H1 (cell line): Measurements from ENCODE around the gene APOL4. TPM values are rescaled to one million over a fixed set of nuclear protein-coding genes. Genes with fewer than 3 reads are reported as not detected.

Experiments
- CTCF ChIA-PET: fragments of 300-600 bp; sonication (Branson Sonifier 250); formaldehyde crosslinking; loops from one replicate; lab custom pipeline; 2021; ENCODE audit not compliant: partially characterized antibody; lab: Charles Lee
- POLR2A ChIA-PET: fragments of 300-600 bp; sonication (Branson Sonifier 250); formaldehyde crosslinking; loops from one replicate; lab custom pipeline; 2021; ENCODE audit warnings: inconsistent platforms; ENCODE audit not compliant: partially characterized antibody; lab: Charles Lee
- DNase-seq, 2 experiments: peaks; one replicate each; pipeline versions ENCODE4 v3.0.0 to v3.0.0-alpha.2; 2010 to 2022; ENCODE audit warnings: low spot score in 2 of 2, low read depth in 1 of 2, mixed read lengths in 1 of 2
- FAIRE-seq: peaks from 2 replicates; lab custom pipeline; 2011; peaks lifted over from hg19 to GRCh38; lab: Jason Lieb, UNC
- H2AFZ ChIP-seq: 2 replicates; pipeline ENCODE4 v1.8.1; 2012; ENCODE audit warnings: low read length, inconsistent platforms
- H2AK5ac ChIP-seq: 2 replicates; pipeline ENCODE4 v1.6.1; 2013; ENCODE audit warnings: low read depth, low read length
- H2BK120ac ChIP-seq: replicated peaks from 2 replicates; pipeline ENCODE3; 2013; ENCODE audit warnings: low read depth, low read length, inconsistent platforms
- H2BK12ac ChIP-seq: 2 replicates; pipeline ENCODE4 v1.6.1; 2013; ENCODE audit warnings: low read depth, low read length
- H2BK15ac ChIP-seq: 2 replicates; pipeline ENCODE4 v1.6.1; 2013; ENCODE audit warnings: low read length
- H2BK20ac ChIP-seq: 2 replicates; pipeline ENCODE4 v1.6.1; 2013; ENCODE audit warnings: low read length
- H2BK5ac ChIP-seq: 2 replicates; pipeline ENCODE4 v1.6.1; 2013; ENCODE audit warnings: low read depth, low read length
- H3K14ac ChIP-seq: 2 replicates; pipeline ENCODE4 v1.6.1; 2013; ENCODE audit warnings: inconsistent platforms; ENCODE audit not compliant: insufficient read length
- H3K18ac ChIP-seq: 2 replicates; pipeline ENCODE4 v1.6.1; 2013; ENCODE audit warnings: low read length; ENCODE audit errors: extremely low read depth
- H3K23ac ChIP-seq: 2 replicates; pipeline ENCODE4 v1.6.1; 2013; ENCODE audit warnings: inconsistent platforms; ENCODE audit not compliant: insufficient read length
- H3K23me2 ChIP-seq: 2 replicates; pipeline ENCODE4 v1.6.1; 2013; ENCODE audit warnings: low read depth, low read length
- H3K27ac ChIP-seq: 2 replicates; pipeline ENCODE4 v1.6.1; 2011; ENCODE audit warnings: low read depth, low read length, inconsistent platforms
- H3K27me3 ChIP-seq, 4 experiments: replicated peaks in 1 of 4; 1 replicate in 1 of 4; 2 replicates in 3 of 4; pipeline versions ENCODE4 v1.6.1 to v1.8.1; 2011 to 2013; ENCODE audit warnings: low read length in 3 of 4, mild to moderate bottlenecking in 3 of 4, inconsistent platforms in 2 of 4, mixed read lengths in 2 of 4, moderate library complexity in 1 of 4; ENCODE audit not compliant: control insufficient read depth in 3 of 4, insufficient read depth in 3 of 4; ENCODE audit errors: extremely low read depth in 1 of 4
- H3K36me3 ChIP-seq, 4 experiments: 2 replicates each; pipeline versions ENCODE4 v1.6.1 to v1.8.1; 2011 to 2013; ENCODE audit warnings: mild to moderate bottlenecking in 4 of 4, low read length in 3 of 4, moderate library complexity in 2 of 4, control low read depth in 1 of 4, inconsistent platforms in 1 of 4; ENCODE audit not compliant: insufficient read depth in 4 of 4, control insufficient read depth in 2 of 4
- H3K4ac ChIP-seq: replicated peaks from 2 replicates; pipeline ENCODE3; 2013; ENCODE audit warnings: low read length, low read depth, mixed read lengths, inconsistent platforms; ENCODE audit not compliant: insufficient read length
- H3K4me1 ChIP-seq, 4 experiments: replicated peaks in 1 of 4; 1 replicate in 1 of 4; 2 replicates in 3 of 4; pipeline versions ENCODE4 v1.6.1 to v1.8.1; 2011 to 2013; ENCODE audit warnings: low read length in 3 of 4, inconsistent platforms in 2 of 4, mixed read lengths in 1 of 4; ENCODE audit not compliant: insufficient read depth in 4 of 4, control insufficient read depth in 3 of 4
- H3K4me2 ChIP-seq, 2 experiments: 2 replicates each; pipeline versions ENCODE4 v1.6.1 to v1.8.1; 2011 to 2013; ENCODE audit warnings: low read depth in 2 of 2, low read length in 2 of 2, control low read depth in 1 of 2, inconsistent platforms in 1 of 2, mild to moderate bottlenecking in 1 of 2; ENCODE audit not compliant: insufficient read depth in 1 of 2
- H3K4me3 ChIP-seq, 4 experiments: fragments of 200-600, 300-600 bp in 1 of 4; sonication (generic), shearing (Covaris generic), sonication (Bioruptor Twin) in 1 of 4; 2 replicates each; pipeline versions ENCODE4 v1.5.1 to v1.8.1; 2011 to 2016; ENCODE audit warnings: low read length in 4 of 4, low read depth in 3 of 4, control low read depth in 2 of 4, inconsistent platforms in 2 of 4, mild to moderate bottlenecking in 2 of 4, mixed read lengths in 1 of 4, moderate library complexity in 1 of 4; ENCODE audit not compliant: insufficient read depth in 2 of 4; ENCODE audit errors: extremely low read depth in 1 of 4
- H3K56ac ChIP-seq: replicated peaks from 2 replicates; pipeline ENCODE3; 2013; ENCODE audit warnings: low read depth, mild to moderate bottlenecking, mixed read lengths, low read length, inconsistent platforms; ENCODE audit not compliant: insufficient read length
- H3K79me1 ChIP-seq: 2 replicates; pipeline ENCODE4 v1.6.1; 2013; ENCODE audit warnings: low read depth, low read length, control low read depth
- H3K79me2 ChIP-seq, 2 experiments: 2 replicates each; pipeline versions ENCODE4 v1.6.1 to v1.8.1; 2012 to 2013; ENCODE audit warnings: low read length in 2 of 2, mild to moderate bottlenecking in 2 of 2, inconsistent platforms in 1 of 2; ENCODE audit not compliant: insufficient read depth in 2 of 2, control insufficient read depth in 1 of 2
- H3K9ac ChIP-seq, 4 experiments: replicated peaks in 1 of 4; 1 replicate in 1 of 4; 2 replicates in 3 of 4; pipeline versions ENCODE4 v1.6.1 to v1.8.1; 2011 to 2013; ENCODE audit warnings: low read depth in 3 of 4, low read length in 3 of 4, control low read depth in 2 of 4, mild to moderate bottlenecking in 2 of 4, moderate library complexity in 2 of 4, inconsistent platforms in 1 of 4; ENCODE audit errors: extremely low read depth in 1 of 4
- H3K9me3 ChIP-seq, 2 experiments: 2 replicates each; pipeline versions ENCODE4 v1.6.1 to v1.8.1; 2012 to 2013; ENCODE audit warnings: mild to moderate bottlenecking in 2 of 2, moderate library complexity in 2 of 2, control low read depth in 1 of 2, inconsistent platforms in 1 of 2, low read depth in 1 of 2, low read length in 1 of 2, mixed read lengths in 1 of 2; ENCODE audit not compliant: insufficient read depth in 2 of 2
- H4K20me1 ChIP-seq, 2 experiments: replicated peaks in 1 of 2; 2 replicates each; pipeline versions ENCODE3 to v1.8.1; 2011 to 2013; ENCODE audit warnings: inconsistent platforms in 2 of 2, low read length in 2 of 2, mild to moderate bottlenecking in 1 of 2; ENCODE audit not compliant: insufficient read depth in 2 of 2, control insufficient read depth in 1 of 2
- H4K5ac ChIP-seq: 2 replicates; pipeline ENCODE4 v1.6.1; 2013; ENCODE audit warnings: low read length, low read depth, mixed read lengths, inconsistent platforms; ENCODE audit not compliant: insufficient read length
- H4K8ac ChIP-seq: 2 replicates; pipeline ENCODE4 v1.8.0; 2013; ENCODE audit warnings: mild to moderate bottlenecking, moderate library complexity, low read length, inconsistent platforms; ENCODE audit not compliant: insufficient read depth; ENCODE audit errors: extremely low read depth
- H4K91ac ChIP-seq: replicated peaks from 2 replicates; pipeline ENCODE3; 2013; ENCODE audit warnings: low read length, mixed read lengths, inconsistent platforms; ENCODE audit not compliant: insufficient read length
- CTCF ChIP-seq, 3 experiments: IDR thresholded peaks; 1 replicate in 2 of 3; 2 replicates in 1 of 3; pipeline versions ENCODE4 v1.5.1 to v1.6.1; 2011; ENCODE audit warnings: low read length in 3 of 3, mild to moderate bottlenecking in 3 of 3, inconsistent platforms in 2 of 3, low read depth in 1 of 3, moderate library complexity in 1 of 3; ENCODE audit not compliant: insufficient read depth in 1 of 3; ENCODE audit errors: control extremely low read depth in 1 of 3
- MAX ChIP-seq: IDR thresholded peaks from 2 replicates; pipeline ENCODE4 v1.6.1; 2012; ENCODE audit warnings: inconsistent platforms
- WGBS, 2 experiments: shearing (Covaris generic) in 1 of 2; methylation state at CpG; one replicate each; pipeline versions ENCODE4 v1.1.6 to v1.1.7; 2013 to 2015; ENCODE audit warnings: low lambda C conversion rate in 2 of 2, mixed read lengths in 2 of 2, inconsistent platforms in 1 of 2, low coverage in 1 of 2, missing lambda C conversion rate in 1 of 2; ENCODE audit not compliant: insufficient replicate concordance in 2 of 2, insufficient coverage in 1 of 2, insufficient read length in 1 of 2; ENCODE audit errors: extremely low coverage in 1 of 2, missing lambda C conversion rate in 1 of 2; 5-methylcytosine and 5-hydroxymethylcytosine counted together
- polyA plus RNA-seq, 7 experiments: library from polyadenylated mRNA; depleted of rRNA in 3 of 7; stranded (reverse) in 5 of 7; unstranded in 2 of 7; fragments of >200 nt in 5 of 7; fragments of 200-250 nt in 2 of 7; gene quantifications; 1 replicate in 5 of 7; 2 replicates in 1 of 7; 4 replicates in 1 of 7; pipeline versions ENCODE4 v1.2.1 to v1.2.3, GENCODE V29; 2011 to 2013; ENCODE audit warnings: missing spikeins in 2 of 7, mixed read lengths in 2 of 7
- total RNA-seq: library from RNA; stranded (reverse); fragmentation: NEBNext Ultra II Directional; extraction: Animal tissue kit (Norgen Biotek cat#: 25700); gene quantifications from 2 replicates; pipeline ENCODE4 v1.2.1, GENCODE V29; 2021

The APOL4 gene
- total and polyA plus RNA-seq, 2 of the 8 experiments (the other 6 are each of a cell fraction or from before 2014, with no cell fraction given), result 0.02 TPM; not detected in 1

GRCh38 chr22:36204632-36205015, 3.0 kb upstream of the APOL4 start:
- Histone ChIP-seq H3K9me3 (peaks cover 0 to 4% of the 10 kb centered on the region in 2 experiments; a peak in 1 of 4 replicates), H3K36me3 (no peaks in the 10 kb centered on the region), H2BK12ac (no peak overlapping the region), H3K4ac (no peak overlapping the region), H4K91ac (no peak overlapping the region), H2BK5ac (no peak overlapping the region), H3K27me3 (no peaks in the 10 kb centered on the region), H2AFZ (no peak overlapping the region), H4K5ac (no peak overlapping the region), H3K14ac (no peak overlapping the region), H4K8ac (no peak overlapping the region), H3K9ac (no peak overlapping the region), H3K79me1 (no peaks in the 10 kb centered on the region), H2BK120ac (no peak overlapping the region), H3K4me3 (no peak overlapping the region), H2AK5ac (no peak overlapping the region), H2BK15ac (no peak overlapping the region), H3K79me2 (no peaks in the 10 kb centered on the region), H3K27ac (no peak overlapping the region), H3K23ac (no peak overlapping the region), H3K56ac (no peak overlapping the region), H4K20me1 (no peaks in the 10 kb centered on the region), H3K23me2 (no peaks in the 10 kb centered on the region), H2BK20ac (no peak overlapping the region), H3K4me1 (no peaks in the 10 kb centered on the region), H3K4me2 (no peak overlapping the region), H3K18ac (no peak overlapping the region)
- ChIA-PET POLR2A (no interaction called here), CTCF (interaction anchor here (0.7 to 1.8 kb wide), 8 partner anchors 9 to 265 kb away, joined by 3 to 12 read pairs (median 3); no protein-coding TSS in a partner anchor)
- TF ChIP-seq MAX (no peak), CTCF (IDR thresholded peaks at IDR 0.05; ENCODE audit: control extremely low read depth in 1 of 3, insufficient read depth in 1 of 3, low read depth in 1 of 3, low read length in 3 of 3) (peak in 2 of 3 experiments; percentile 2 to 27; a peak in 2 of 4 replicates)
- no peak for DNase-seq
- no peak for FAIRE-seq
- 49% methylated on average over 6 of the region's 6 CpGs; no CpG with 5 or more reads in 1 of the 2 experiments for WGBS, 2 experiments
